PC-3 (cell line): ENCODE results near the gene SCAF4. TPM values are rescaled to one million over a fixed set of nuclear protein-coding genes. Genes with fewer than 3 reads are reported as not detected.

ENCODE experiments used
- ATAC-seq: fragments of 200-7000 bp; cut with Tn5 transposase; 2 replicates; pipeline ENCODE4 v1.9.1; 2020; ENCODE audit warnings: mild to moderate bottlenecking, moderate library complexity
- BruUV-seq: library from RNA; stranded (reverse); fragments of 400-500 nt; replicated peaks from 2 replicates; lab custom pipeline; 2021; lab: Mats Ljungman, UMichigan
- CTCF ChIA-PET: fragments of 300-600 bp; sonication (Branson Sonifier 250); formaldehyde crosslinking; loops from one replicate; lab custom pipeline; 2022; ENCODE audit warnings: antibody characterized with exemption; lab: Charles Lee
- POLR2A ChIA-PET: fragments of 300-600 bp; sonication (Branson Sonifier 250); formaldehyde crosslinking; loops from one replicate; lab custom pipeline; 2022; ENCODE audit warnings: antibody characterized with exemption; ENCODE audit not compliant: unreplicated experiment; lab: Charles Lee
- DNase-seq: peaks from one replicate; pipeline ENCODE4 v3.0.0-alpha.2; 2015
- H2AFZ ChIP-seq: fragments of 300-600 bp; sonication (generic); 2 replicates; pipeline ENCODE4 v1.6.0; 2016; ENCODE audit warnings: antibody characterized with exemption, low read length
- H3F3A ChIP-seq: fragments of 300-600 bp; sonication (generic); one replicate; pipeline ENCODE4 v1.6.0; 2017; ENCODE audit warnings: antibody characterized with exemption, low read length, control low read depth, mild to moderate bottlenecking; ENCODE audit not compliant: unreplicated experiment
- H3K27ac ChIP-seq: fragments of 300-600 bp; sonication (generic); 2 replicates; pipeline ENCODE4 v1.5.1; 2016; ENCODE audit warnings: mild to moderate bottlenecking, low read length
- H3K27me3 ChIP-seq: fragments of 300-600 bp; sonication (generic); 2 replicates; pipeline ENCODE4 v1.6.1; 2016; ENCODE audit warnings: low read length, mixed read lengths
- H3K36me3 ChIP-seq: fragments of 300-600 bp; sonication (generic); 2 replicates; pipeline ENCODE4 v1.6.1; 2016; ENCODE audit warnings: low read depth, mixed run types, low read length, mixed read lengths
- H3K4me1 ChIP-seq: fragments of 300-600 bp; sonication (generic); 2 replicates; pipeline ENCODE4 v1.5.1; 2016; ENCODE audit warnings: low read length; ENCODE audit not compliant: insufficient read depth
- H3K4me2 ChIP-seq: fragments of 300-600 bp; sonication (generic); 2 replicates; pipeline ENCODE4 v1.6.0; 2016; ENCODE audit warnings: low read length
- H3K4me3 ChIP-seq: fragments of 300-600 bp; sonication (generic); 2 replicates; pipeline ENCODE4 v1.5.1; 2016; ENCODE audit warnings: mild to moderate bottlenecking, low read length, mixed read lengths
- H3K79me2 ChIP-seq: fragments of 300-600 bp; sonication (generic); 2 replicates; pipeline ENCODE4 v1.6.1; 2017; ENCODE audit warnings: low read length, mixed read lengths
- H3K9ac ChIP-seq: fragments of 300-600 bp; sonication (generic); 2 replicates; pipeline ENCODE4 v1.6.0; 2016; ENCODE audit warnings: mild to moderate bottlenecking, low read length
- H3K9me2 ChIP-seq: fragments of 300-600 bp; sonication (generic); replicated peaks from 2 replicates; pipeline ENCODE4 v1.6.1; 2016; ENCODE audit warnings: mixed run types, low read length, mixed read lengths
- H3K9me3 ChIP-seq: fragments of 300-600 bp; sonication (generic); 2 replicates; pipeline ENCODE4 v1.6.1; 2016; ENCODE audit warnings: low read length, mixed read lengths
- H4K20me1 ChIP-seq: fragments of 300-600 bp; sonication (generic); 2 replicates; pipeline ENCODE4 v1.6.1; 2016; ENCODE audit warnings: low read length, mixed read lengths
- EZH2 ChIP-seq: fragments of 300-600 bp; sonication (generic); IDR thresholded peaks from one replicate; pipeline ENCODE4 v1.6.1; 2017; ENCODE audit warnings: antibody characterized with exemption, mild to moderate bottlenecking, low read length; ENCODE audit not compliant: unreplicated experiment
- EZH2phosphoT487 ChIP-seq: fragments of 300-600 bp; sonication (generic); IDR thresholded peaks from 2 replicates; pipeline ENCODE4 v1.6.1; 2018; ENCODE audit warnings: mild to moderate bottlenecking, antibody characterized with exemption, low read length, borderline replicate concordance
- intact Hi-C: fragments of 100-400 bp; cut with micrococcal nuclease; formaldehyde crosslinking; loops from 2 replicates; pipeline ENCODE4 v1.9.0; 2023
- total RNA-seq: library from RNA; depleted of rRNA; stranded (reverse); fragments of >200 nt; gene quantifications from 2 replicates; pipeline ENCODE4 v1.2.3, GENCODE V29; 2014
- TF ChIP-seq, protein P1 (sequence below): fragments of 300-600 bp; sonication (generic); conservative IDR thresholded peaks from 2 replicates; pipeline ENCODE4 v1.5.1; 2017; ENCODE audit warnings: antibody characterized with exemption, low read depth, mild to moderate bottlenecking, low read length

Gene SCAF4
- total RNA-seq, 1 experiment from 2014 or later = 11.2 TPM

DNA sequence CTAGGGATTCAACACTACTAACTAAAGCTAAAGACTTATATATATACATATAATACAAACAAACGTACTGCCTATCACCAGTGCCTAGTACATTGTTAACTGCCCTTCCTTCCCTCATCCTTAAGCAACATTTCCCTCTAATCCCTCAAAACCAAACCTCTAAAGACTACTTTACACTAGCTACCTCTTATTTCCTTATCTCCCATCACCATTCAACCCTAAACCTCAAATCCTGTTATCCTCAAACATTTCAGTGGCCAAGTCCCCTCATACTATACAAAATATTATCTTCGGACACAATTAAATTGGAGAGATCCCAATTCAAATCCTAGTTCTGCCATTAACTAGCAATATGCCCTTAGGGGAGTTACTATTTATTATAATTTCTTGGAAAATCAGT lies 3.7 kb downstream of the SCAF4 start:
- H3K27me3 ChIP-seq = no peaks in the 10 kb centered on the region
- no peak overlapping the region for H3K9ac ChIP-seq
- H3F3A ChIP-seq = no peaks in the 10 kb centered on the region
- H3K36me3 ChIP-seq = no peaks in the 10 kb centered on the region
- H2AFZ ChIP-seq = no peak overlapping the region
- intact Hi-C loops = no loop called here
- no peaks in the 10 kb centered on the region for H3K9me3 ChIP-seq
- DNase-seq (no peak), ATAC-seq (no peak)
- H3K27ac ChIP-seq = no peak overlapping the region
- peaks cover 32% of the 10 kb centered on the region for H3K4me1 ChIP-seq
- H3K9me2 ChIP-seq = no peaks in the 10 kb centered on the region
- POLR2A ChIA-PET = no interaction called here
- TF ChIP-seq, protein P1, sequence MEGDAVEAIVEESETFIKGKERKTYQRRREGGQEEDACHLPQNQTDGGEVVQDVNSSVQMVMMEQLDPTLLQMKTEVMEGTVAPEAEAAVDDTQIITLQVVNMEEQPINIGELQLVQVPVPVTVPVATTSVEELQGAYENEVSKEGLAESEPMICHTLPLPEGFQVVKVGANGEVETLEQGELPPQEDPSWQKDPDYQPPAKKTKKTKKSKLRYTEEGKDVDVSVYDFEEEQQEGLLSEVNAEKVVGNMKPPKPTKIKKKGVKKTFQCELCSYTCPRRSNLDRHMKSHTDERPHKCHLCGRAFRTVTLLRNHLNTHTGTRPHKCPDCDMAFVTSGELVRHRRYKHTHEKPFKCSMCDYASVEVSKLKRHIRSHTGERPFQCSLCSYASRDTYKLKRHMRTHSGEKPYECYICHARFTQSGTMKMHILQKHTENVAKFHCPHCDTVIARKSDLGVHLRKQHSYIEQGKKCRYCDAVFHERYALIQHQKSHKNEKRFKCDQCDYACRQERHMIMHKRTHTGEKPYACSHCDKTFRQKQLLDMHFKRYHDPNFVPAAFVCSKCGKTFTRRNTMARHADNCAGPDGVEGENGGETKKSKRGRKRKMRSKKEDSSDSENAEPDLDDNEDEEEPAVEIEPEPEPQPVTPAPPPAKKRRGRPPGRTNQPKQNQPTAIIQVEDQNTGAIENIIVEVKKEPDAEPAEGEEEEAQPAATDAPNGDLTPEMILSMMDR = no peak
- no peak for TF ChIP-seq EZH2phosphoT487
- TF ChIP-seq EZH2 = no peak
- no peak overlapping the region for H3K4me3 ChIP-seq
- H4K20me1 ChIP-seq = peaks cover 73% of the 10 kb centered on the region
- H3K79me2 ChIP-seq = peaks cover 93% of the 10 kb centered on the region
- CTCF ChIA-PET = interaction anchor here (0.5 kb wide), 1 partner anchor 40 kb away, joined by 3 read pairs; no protein-coding TSS in a partner anchor
- H3K4me2 ChIP-seq = peak overlapping the region; percentile 85
- no TSS peak for BruUV-seq

DNA sequence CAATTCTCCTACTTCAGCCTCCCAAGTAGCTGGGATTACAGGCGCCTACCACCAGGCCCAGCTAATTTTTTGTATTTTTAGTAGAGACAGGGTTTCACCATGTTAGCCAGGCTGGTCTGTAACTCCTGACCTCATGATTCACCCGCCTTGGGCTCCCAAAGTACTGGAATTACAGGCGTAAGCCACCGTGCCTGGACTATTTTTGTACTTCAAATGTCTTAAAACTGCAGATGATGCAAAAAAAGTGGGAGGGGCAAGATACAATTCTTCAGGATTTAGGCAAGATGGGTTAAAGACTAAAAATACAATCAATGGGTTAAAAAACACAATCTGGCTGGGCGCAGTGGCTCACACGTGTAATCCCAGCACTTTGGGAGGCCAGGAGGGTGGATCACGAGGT lies 4.7 kb downstream of the SCAF4 start:
- H3K4me3 ChIP-seq = no peak overlapping the region
- H3K9ac ChIP-seq = no peak overlapping the region
- no TSS peak for BruUV-seq
- no peaks in the 10 kb centered on the region for H3K27me3 ChIP-seq
- DNase-seq (no peak), ATAC-seq (no peak)
- H2AFZ ChIP-seq = no peak overlapping the region
- intact Hi-C loops = no loop called here
- H3K9me3 ChIP-seq = no peaks in the 10 kb centered on the region
- H3K27ac ChIP-seq = no peak overlapping the region
- ChIA-PET CTCF (no interaction called here), POLR2A (no interaction called here)
- H3F3A ChIP-seq = no peaks in the 10 kb centered on the region
- peaks cover 83% of the 10 kb centered on the region for H4K20me1 ChIP-seq
- H3K4me2 ChIP-seq = no peak overlapping the region
- no peaks in the 10 kb centered on the region for H3K9me2 ChIP-seq
- no peak for TF ChIP-seq EZH2phosphoT487
- TF ChIP-seq, protein P1 = no peak
- TF ChIP-seq EZH2 = no peak
- peaks cover 96% of the 10 kb centered on the region for H3K79me2 ChIP-seq
- H3K4me1 ChIP-seq = peaks cover 23% of the 10 kb centered on the region
- H3K36me3 ChIP-seq = no peaks in the 10 kb centered on the region

GRCh38 chr21:31726407-31726806 lies 5.5 kb downstream of the SCAF4 start:
- Histone ChIP-seq H3K9ac (no peak overlapping the region), H3F3A (no peaks in the 10 kb centered on the region), H3K4me2 (no peak overlapping the region), H3K36me3 (no peaks in the 10 kb centered on the region), H3K79me2 (peaks cover 99% of the 10 kb centered on the region), H3K27me3 (no peaks in the 10 kb centered on the region), H3K4me1 (peaks cover 23% of the 10 kb centered on the region), H2AFZ (no peak overlapping the region), H3K27ac (no peak overlapping the region), H4K20me1 (peaks cover 89% of the 10 kb centered on the region), H3K4me3 (no peak overlapping the region), H3K9me3 (no peaks in the 10 kb centered on the region), H3K9me2 (no peaks in the 10 kb centered on the region)
- intact Hi-C loops = no loop called here
- BruUV-seq = no TSS peak
- POLR2A ChIA-PET = no interaction called here
- CTCF ChIA-PET = no interaction called here
- ATAC-seq (no peak), DNase-seq (no peak)
- TF ChIP-seq EZH2 (no peak), EZH2phosphoT487 (no peak)
- TF ChIP-seq, protein P1 = no peak
